OCI-LY7 (cell line): ENCODE results near the gene PDCD6IP. TPM values are rescaled to one million over a fixed set of nuclear protein-coding genes. Genes with fewer than 3 reads are reported as not detected.

Experiments used
- BruUV-seq: library from RNA; stranded (reverse); fragments of 400-500 nt; replicated peaks from 2 replicates; lab custom pipeline; 2021; lab: Mats Ljungman, UMichigan
- CTCF ChIA-PET: fragments of 300-600 bp; sonication (Branson Sonifier 250); formaldehyde crosslinking; loops from one replicate; lab custom pipeline; 2022; ENCODE audit warnings: antibody characterized with exemption; ENCODE audit not compliant: unreplicated experiment; lab: Charles Lee
- POLR2A ChIA-PET: fragments of 300-600 bp; sonication (Branson Sonifier 250); formaldehyde crosslinking; loops from one replicate; lab custom pipeline; 2022; ENCODE audit warnings: antibody characterized with exemption; lab: Charles Lee
- DNase-seq: peaks from one replicate; pipeline ENCODE4 v3.0.0-alpha.2; 2015; ENCODE audit warnings: low spot score
- H2AFZ ChIP-seq: fragments of 200-600 bp; sonication (generic), shearing (Covaris generic); 2 replicates; pipeline ENCODE4 v1.6.1; 2014; ENCODE audit warnings: mild to moderate bottlenecking, antibody characterized with exemption, low read length, moderate library complexity
- H3K27ac ChIP-seq: fragments of 200-600 bp; sonication (generic); 2 replicates; pipeline ENCODE4 v1.5.1; 2014; ENCODE audit warnings: mixed run types, low read depth, mild to moderate bottlenecking, moderate library complexity, low read length, inconsistent platforms; ENCODE audit not compliant: poor library complexity, severe bottlenecking
- H3K36me3 ChIP-seq: fragments of 200-600 bp; sonication (generic); 2 replicates; pipeline ENCODE4 v1.6.1; 2014; ENCODE audit warnings: mild to moderate bottlenecking, antibody characterized with exemption, low read length, moderate library complexity, mixed read lengths; ENCODE audit not compliant: insufficient read depth
- H3K4me1 ChIP-seq: fragments of 200-600 bp; sonication (generic); 2 replicates; pipeline ENCODE4 v1.5.1; 2014; ENCODE audit warnings: mild to moderate bottlenecking, low read length; ENCODE audit not compliant: insufficient read depth, poor library complexity, severe bottlenecking
- H3K4me2 ChIP-seq: fragments of 200-600 bp; sonication (generic); 2 replicates; pipeline ENCODE4 v1.6.1; 2014; ENCODE audit warnings: mild to moderate bottlenecking, low read length
- H3K4me3 ChIP-seq: fragments of 200-600 bp; sonication (generic); 2 replicates; pipeline ENCODE4 v1.5.1; 2014; ENCODE audit warnings: mild to moderate bottlenecking, low read depth, low read length; ENCODE audit not compliant: poor library complexity, severe bottlenecking
- H3K79me2 ChIP-seq: fragments of 200-600 bp; sonication (generic); 2 replicates; pipeline ENCODE4 v1.6.1; 2016; ENCODE audit warnings: low read depth, mild to moderate bottlenecking, low read length, moderate library complexity, mixed read lengths; ENCODE audit not compliant: insufficient read depth
- H3K9me2 ChIP-seq: fragments of 200-600 bp; sonication (generic); 2 replicates; pipeline ENCODE4 v1.6.1; 2016; ENCODE audit warnings: mild to moderate bottlenecking, low read length, mixed read lengths; ENCODE audit not compliant: insufficient read depth
- H3K9me3 ChIP-seq: fragments of 200-600 bp; sonication (generic); 2 replicates; pipeline ENCODE4 v1.6.1; 2014; ENCODE audit warnings: mild to moderate bottlenecking, mixed run types, low read length, mixed read lengths
- H4K20me1 ChIP-seq: fragments of 200-600 bp; sonication (generic); 2 replicates; pipeline ENCODE4 v1.6.1; 2014; ENCODE audit warnings: mild to moderate bottlenecking, antibody characterized with exemption, low read length, moderate library complexity, mixed read lengths; ENCODE audit not compliant: insufficient read depth
- CTCF ChIP-seq: fragments of 200-600 bp; sonication (generic); conservative IDR thresholded peaks from 2 replicates; pipeline ENCODE4 v1.5.1; 2014; ENCODE audit warnings: mild to moderate bottlenecking, antibody characterized with exemption, low read length, moderate library complexity, mixed read lengths
- EZH2phosphoT487 ChIP-seq: fragments of 200-600 bp; sonication (generic); IDR thresholded peaks from 2 replicates; pipeline ENCODE4 v1.6.1; 2018; ENCODE audit warnings: low read depth, borderline replicate concordance, mild to moderate bottlenecking, mixed run types, antibody characterized with exemption, low read length, moderate library complexity, mixed read lengths
- intact Hi-C: fragments of 100-400 bp; cut with micrococcal nuclease; formaldehyde crosslinking; loops from one replicate; pipeline ENCODE4 v1.10.0; 2022; ENCODE audit not compliant: unreplicated experiment
- total RNA-seq, 2 experiments: library from RNA; depleted of rRNA in 1 of 2; stranded (reverse); fragments of >200 nt in 1 of 2; shearing (Covaris generic) in 1 of 2; gene quantifications; 2 replicates each; pipeline ENCODE4 v1.2.3, GENCODE V29; 2014 to 2022

PDCD6IP gene
- total RNA-seq, 2 experiments from 2014 or later, result 75.5 to 216 TPM

- no peak for TF ChIP-seq EZH2phosphoT487
- TF ChIP-seq CTCF, result no peak
- no TSS peak for BruUV-seq
- no peaks in the 10 kb centered on the region for H3K36me3 ChIP-seq
- no peaks in the 10 kb centered on the region for H3K9me2 ChIP-seq
- H3K9me3 ChIP-seq, result no peaks in the 10 kb centered on the region
- ChIA-PET CTCF (no interaction called here), POLR2A (interaction anchor here (0.6 to 0.8 kb wide), 4 partner anchors 11 to 333 kb away, joined by 3 read pairs; no protein-coding TSS in a partner anchor)
- H3K4me3 ChIP-seq, result no peak overlapping the region
- H3K4me1 ChIP-seq, result no peaks in the 10 kb centered on the region
- no peak overlapping the region for H3K27ac ChIP-seq
- DNase-seq, result no peak
- H3K4me2 ChIP-seq, result no peak overlapping the region
- H2AFZ ChIP-seq, result no peak overlapping the region
- intact Hi-C loops, result loop anchor here (10.0 kb wide), 1 partner anchor 819 kb away; the partner anchor contains the start of gene CCR4
- H3K79me2 ChIP-seq, result no peaks in the 10 kb centered on the region
- H4K20me1 ChIP-seq, result no peaks in the 10 kb centered on the region
Observed at GRCh38 chr3:33773637-33774036, 24.8 kb upstream of the PDCD6IP start.

- no peaks in the 10 kb centered on the region for H3K36me3 ChIP-seq
- no TSS peak for BruUV-seq
- no peaks in the 10 kb centered on the region for H3K9me3 ChIP-seq
- H2AFZ ChIP-seq, result no peak overlapping the region
- no peaks in the 10 kb centered on the region for H3K9me2 ChIP-seq
- H4K20me1 ChIP-seq, result no peaks in the 10 kb centered on the region
- no peak for DNase-seq
- no peak overlapping the region for H3K4me2 ChIP-seq
- intact Hi-C loops, result loop anchor here (10.0 kb wide), 1 partner anchor 821 kb away; the partner anchor contains the start of gene CCR4
- ChIA-PET POLR2A (interaction anchor here (0.6 to 1.3 kb wide), 4 partner anchors 12 to 117 kb away, joined by 3 to 5 read pairs (median 3); no protein-coding TSS in a partner anchor), CTCF (interaction anchor here (1.3 kb wide), 1 partner anchor 12 kb away, joined by 4 read pairs; no protein-coding TSS in a partner anchor)
- no peak overlapping the region for H3K27ac ChIP-seq
- H3K79me2 ChIP-seq, result no peaks in the 10 kb centered on the region
- no peak overlapping the region for H3K4me3 ChIP-seq
- TF ChIP-seq EZH2phosphoT487, result no peak
- no peaks in the 10 kb centered on the region for H3K4me1 ChIP-seq
Observed at GRCh38 chr3:33775363-33775762, 23.1 kb upstream of the PDCD6IP start.

GRCh38 chr3:33777996-33778395 lies 20.4 kb upstream of the PDCD6IP start:
- POLR2A ChIA-PET, result interaction anchor here (1.2 to 3.2 kb wide), 5 partner anchors 9 to 270 kb away, joined by 3 to 10 read pairs (median 8); partner anchors contain the start of gene PDCD6IP
- TF ChIP-seq CTCF (no peak), EZH2phosphoT487 (no peak)
- no peak overlapping the region for H3K27ac ChIP-seq
- no peaks in the 10 kb centered on the region for H3K36me3 ChIP-seq
- no peaks in the 10 kb centered on the region for H4K20me1 ChIP-seq
- intact Hi-C loops, result loop anchor here (10.0 kb wide), 1 partner anchor 823 kb away; the partner anchor contains the start of gene CCR4
- H3K9me3 ChIP-seq, result no peaks in the 10 kb centered on the region
- BruUV-seq, result no TSS peak
- no peak for DNase-seq
- no peak overlapping the region for H3K4me3 ChIP-seq
- H2AFZ ChIP-seq, result no peak overlapping the region
- H3K4me1 ChIP-seq, result no peaks in the 10 kb centered on the region
- H3K9me2 ChIP-seq, result no peaks in the 10 kb centered on the region
- CTCF ChIA-PET, result interaction anchor here (1.1 kb wide), 1 partner anchor 9 kb away, joined by 7 read pairs; no protein-coding TSS in a partner anchor
- no peak overlapping the region for H3K4me2 ChIP-seq
- no peaks in the 10 kb centered on the region for H3K79me2 ChIP-seq
